ENCODE measurements around the gene OR2S2.

GRCh38 chr9:35980289-35981011 lies 22.5 kb upstream of the OR2S2 start:
- TF ChIP-seq CTCF (IDR thresholded peaks at IDR 0.05), result no peak
- no peak for TF ChIP-seq ZFX (IDR thresholded peaks at IDR 0.05; ENCODE audit: borderline replicate concordance)

All from 22Rv1 (cell line).